PC-3 (cell line): ENCODE data around the gene SLC35A5. TPM values are rescaled to one million over a fixed set of nuclear protein-coding genes. Genes with fewer than 3 reads are reported as not detected.

Source experiments
- ATAC-seq: fragments of 200-7000 bp; cut with Tn5 transposase; 2 replicates; pipeline ENCODE4 v1.9.1; 2020; ENCODE audit warnings: mild to moderate bottlenecking, moderate library complexity
- BruUV-seq: library from RNA; stranded (reverse); fragments of 400-500 nt; replicated peaks from 2 replicates; lab custom pipeline; 2021; lab: Mats Ljungman, UMichigan
- CTCF ChIA-PET: fragments of 300-600 bp; sonication (Branson Sonifier 250); formaldehyde crosslinking; loops from one replicate; lab custom pipeline; 2022; ENCODE audit warnings: antibody characterized with exemption; lab: Charles Lee
- POLR2A ChIA-PET: fragments of 300-600 bp; sonication (Branson Sonifier 250); formaldehyde crosslinking; loops from one replicate; lab custom pipeline; 2022; ENCODE audit warnings: antibody characterized with exemption; ENCODE audit not compliant: unreplicated experiment; lab: Charles Lee
- DNase-seq: peaks from one replicate; pipeline ENCODE4 v3.0.0-alpha.2; 2015
- H2AFZ ChIP-seq: fragments of 300-600 bp; sonication (generic); 2 replicates; pipeline ENCODE4 v1.6.0; 2016; ENCODE audit warnings: antibody characterized with exemption, low read length
- H3F3A ChIP-seq: fragments of 300-600 bp; sonication (generic); one replicate; pipeline ENCODE4 v1.6.0; 2017; ENCODE audit warnings: antibody characterized with exemption, low read length, control low read depth, mild to moderate bottlenecking; ENCODE audit not compliant: unreplicated experiment
- H3K27ac ChIP-seq: fragments of 300-600 bp; sonication (generic); 2 replicates; pipeline ENCODE4 v1.5.1; 2016; ENCODE audit warnings: mild to moderate bottlenecking, low read length
- H3K27me3 ChIP-seq: fragments of 300-600 bp; sonication (generic); 2 replicates; pipeline ENCODE4 v1.6.1; 2016; ENCODE audit warnings: low read length, mixed read lengths
- H3K36me3 ChIP-seq: fragments of 300-600 bp; sonication (generic); 2 replicates; pipeline ENCODE4 v1.6.1; 2016; ENCODE audit warnings: low read depth, mixed run types, low read length, mixed read lengths
- H3K4me1 ChIP-seq: fragments of 300-600 bp; sonication (generic); 2 replicates; pipeline ENCODE4 v1.5.1; 2016; ENCODE audit warnings: low read length; ENCODE audit not compliant: insufficient read depth
- H3K4me2 ChIP-seq: fragments of 300-600 bp; sonication (generic); 2 replicates; pipeline ENCODE4 v1.6.0; 2016; ENCODE audit warnings: low read length
- H3K4me3 ChIP-seq: fragments of 300-600 bp; sonication (generic); 2 replicates; pipeline ENCODE4 v1.5.1; 2016; ENCODE audit warnings: mild to moderate bottlenecking, low read length, mixed read lengths
- H3K79me2 ChIP-seq: fragments of 300-600 bp; sonication (generic); 2 replicates; pipeline ENCODE4 v1.6.1; 2017; ENCODE audit warnings: low read length, mixed read lengths
- H3K9ac ChIP-seq: fragments of 300-600 bp; sonication (generic); 2 replicates; pipeline ENCODE4 v1.6.0; 2016; ENCODE audit warnings: mild to moderate bottlenecking, low read length
- H3K9me2 ChIP-seq: fragments of 300-600 bp; sonication (generic); replicated peaks from 2 replicates; pipeline ENCODE4 v1.6.1; 2016; ENCODE audit warnings: mixed run types, low read length, mixed read lengths
- H3K9me3 ChIP-seq: fragments of 300-600 bp; sonication (generic); 2 replicates; pipeline ENCODE4 v1.6.1; 2016; ENCODE audit warnings: low read length, mixed read lengths
- H4K20me1 ChIP-seq: fragments of 300-600 bp; sonication (generic); 2 replicates; pipeline ENCODE4 v1.6.1; 2016; ENCODE audit warnings: low read length, mixed read lengths
- CTCF ChIP-seq: fragments of 300-600 bp; sonication (generic); conservative IDR thresholded peaks from 2 replicates; pipeline ENCODE4 v1.5.1; 2017; ENCODE audit warnings: antibody characterized with exemption, low read depth, mild to moderate bottlenecking, low read length
- EZH2 ChIP-seq: fragments of 300-600 bp; sonication (generic); IDR thresholded peaks from one replicate; pipeline ENCODE4 v1.6.1; 2017; ENCODE audit warnings: antibody characterized with exemption, mild to moderate bottlenecking, low read length; ENCODE audit not compliant: unreplicated experiment
- EZH2phosphoT487 ChIP-seq: fragments of 300-600 bp; sonication (generic); IDR thresholded peaks from 2 replicates; pipeline ENCODE4 v1.6.1; 2018; ENCODE audit warnings: mild to moderate bottlenecking, antibody characterized with exemption, low read length, borderline replicate concordance
- intact Hi-C: fragments of 100-400 bp; cut with micrococcal nuclease; formaldehyde crosslinking; loops from 2 replicates; pipeline ENCODE4 v1.9.0; 2023
- total RNA-seq: library from RNA; depleted of rRNA; stranded (reverse); fragments of >200 nt; gene quantifications from 2 replicates; pipeline ENCODE4 v1.2.3, GENCODE V29; 2014

SLC35A5 gene
- total RNA-seq, 1 experiment from 2014 or later, result 17.7 TPM

- H4K20me1 ChIP-seq, result no peaks in the 10 kb centered on the region
- no peak overlapping the region for H3K4me3 ChIP-seq
- DNase-seq (no peak), ATAC-seq (no peak)
- H2AFZ ChIP-seq, result no peak overlapping the region
- H3K27me3 ChIP-seq, result no peaks in the 10 kb centered on the region
- no peaks in the 10 kb centered on the region for H3K9me3 ChIP-seq
- ChIA-PET POLR2A (no interaction called here), CTCF (no interaction called here)
- H3K9me2 ChIP-seq, result no peaks in the 10 kb centered on the region
- intact Hi-C loops, result no loop called here
- BruUV-seq, result no TSS peak
- H3K9ac ChIP-seq, result no peak overlapping the region
- no peaks in the 10 kb centered on the region for H3K36me3 ChIP-seq
- H3K4me1 ChIP-seq, result no peaks in the 10 kb centered on the region
- H3F3A ChIP-seq, result no peaks in the 10 kb centered on the region
- H3K27ac ChIP-seq, result no peak overlapping the region
- no peak for TF ChIP-seq EZH2
- TF ChIP-seq CTCF, result no peak
- TF ChIP-seq EZH2phosphoT487, result no peak
- no peaks in the 10 kb centered on the region for H3K79me2 ChIP-seq
- no peak overlapping the region for H3K4me2 ChIP-seq
Observed at GRCh38 chr3:112597945-112598344, 36.1 kb downstream of the SLC35A5 start.

GRCh38 chr3:112598731-112599130 lies 36.9 kb downstream of the SLC35A5 start:
- DNase-seq, result no peak
- no peaks in the 10 kb centered on the region for H3K27me3 ChIP-seq
- H3K4me1 ChIP-seq, result peaks cover under 1% of the 10 kb centered on the region; the same call in 1 of the 2 replicates
- no peaks in the 10 kb centered on the region for H3K36me3 ChIP-seq
- POLR2A ChIA-PET, result no interaction called here
- CTCF ChIA-PET, result no interaction called here
- no peaks in the 10 kb centered on the region for H3K9me3 ChIP-seq
- no peaks in the 10 kb centered on the region for H3K9me2 ChIP-seq
- no peak overlapping the region for H3K4me3 ChIP-seq
- H4K20me1 ChIP-seq, result no peaks in the 10 kb centered on the region
- no peaks in the 10 kb centered on the region for H3K79me2 ChIP-seq
- no peaks in the 10 kb centered on the region for H3F3A ChIP-seq
- BruUV-seq, result no TSS peak
- H3K9ac ChIP-seq, result no peak overlapping the region
- H3K27ac ChIP-seq, result no peak overlapping the region
- H2AFZ ChIP-seq, result no peak overlapping the region
- TF ChIP-seq EZH2phosphoT487 (no peak), CTCF (no peak), EZH2 (no peak)
- H3K4me2 ChIP-seq, result no peak overlapping the region
- intact Hi-C loops, result no loop called here
- no peak for ATAC-seq

DNA sequence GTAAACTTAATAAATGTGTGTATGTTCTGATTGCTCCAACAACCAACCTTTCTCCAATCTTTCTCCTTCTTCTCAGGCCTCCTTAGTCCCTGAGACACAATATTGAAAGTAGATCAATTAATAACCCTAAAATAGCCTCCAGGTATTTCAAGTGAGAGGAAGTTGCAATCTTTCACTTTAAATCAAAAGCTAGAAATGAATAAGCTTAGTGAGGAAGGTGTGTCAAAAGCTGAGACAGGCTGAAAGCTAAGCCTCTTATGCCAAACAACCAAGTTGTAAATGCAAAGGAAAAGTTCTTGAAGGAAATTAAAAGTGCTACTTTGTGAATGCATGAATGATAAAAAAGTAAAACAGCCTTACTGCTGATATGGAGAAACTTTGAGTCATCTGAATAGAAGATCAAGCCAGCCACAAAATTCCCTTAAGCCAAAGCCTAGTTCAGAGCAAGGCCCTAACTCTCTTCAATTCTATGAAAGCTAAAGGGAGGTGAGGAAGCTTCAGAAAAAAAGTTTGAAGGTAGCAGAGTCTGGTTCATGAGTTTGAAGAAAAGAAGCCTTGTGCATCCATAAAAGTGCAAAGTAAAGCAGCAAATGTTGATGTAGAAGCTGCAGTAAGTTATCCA lies 40.5 kb downstream of the SLC35A5 start:
- H3K9me3 ChIP-seq, result no peaks in the 10 kb centered on the region
- H3K27ac ChIP-seq, result no peak overlapping the region
- intact Hi-C loops, result no loop called here
- H3K4me1 ChIP-seq, result peaks cover 19% of the 10 kb centered on the region
- no peaks in the 10 kb centered on the region for H4K20me1 ChIP-seq
- H3K9me2 ChIP-seq, result no peaks in the 10 kb centered on the region
- H3K27me3 ChIP-seq, result no peaks in the 10 kb centered on the region
- no peaks in the 10 kb centered on the region for H3K36me3 ChIP-seq
- no peak overlapping the region for H3K9ac ChIP-seq
- H3K79me2 ChIP-seq, result no peaks in the 10 kb centered on the region
- ATAC-seq (no peak), DNase-seq (no peak)
- no peak overlapping the region for H2AFZ ChIP-seq
- ChIA-PET POLR2A (no interaction called here), CTCF (no interaction called here)
- TF ChIP-seq CTCF, result no peak
- TF ChIP-seq EZH2phosphoT487, result no peak
- TF ChIP-seq EZH2, result no peak
- H3K4me2 ChIP-seq, result no peak overlapping the region
- H3K4me3 ChIP-seq, result no peak overlapping the region
- BruUV-seq, result no TSS peak
- H3F3A ChIP-seq, result no peaks in the 10 kb centered on the region
